HG03378 (cell line): Measurements from ENCODE around the gene ABCC8.

Experiments used
- ATAC-seq: cut with Tn5 transposase; IDR thresholded peaks from one replicate; pipeline ENCODE4 v1.9.1; 2021; ENCODE audit warnings: mild to moderate bottlenecking, moderate library complexity; ENCODE audit not compliant: unreplicated experiment

Gene ABCC8

GRCh38 chr11:17473071-17473744 is 3.4 kb downstream of the ABCC8 start:
- ATAC-seq, result no peak

GRCh38 chr11:17472467-17472866 is 4.2 kb downstream of the ABCC8 start:
- ATAC-seq, result no peak

- no peak for ATAC-seq
Measured at GRCh38 chr11:17471501-17471900, 5.1 kb downstream of the ABCC8 start.

- ATAC-seq, result no peak
Measured at GRCh38 chr11:17469998-17470397, 6.6 kb downstream of the ABCC8 start.

GRCh38 chr11:17468122-17468521 is 8.5 kb downstream of the ABCC8 start:
- ATAC-seq, result no peak

GRCh38 chr11:17463546-17464174 is 13.0 kb downstream of the ABCC8 start:
- ATAC-seq, result no peak

GRCh38 chr11:17462940-17463339 is 13.7 kb downstream of the ABCC8 start:
- ATAC-seq, result no peak

GRCh38 chr11:17460406-17460805 is 16.2 kb downstream of the ABCC8 start:
- no peak for ATAC-seq

GRCh38 chr11:17459236-17459896 is 17.3 kb downstream of the ABCC8 start:
- no peak for ATAC-seq

GRCh38 chr11:17458268-17458667 is 18.4 kb downstream of the ABCC8 start:
- ATAC-seq, result no peak

GRCh38 chr11:17457396-17458173 is 19.1 kb downstream of the ABCC8 start:
- no peak for ATAC-seq

GRCh38 chr11:17452668-17453067 is 24.0 kb downstream of the ABCC8 start:
- no peak for ATAC-seq

- ATAC-seq, result no peak
Measured at GRCh38 chr11:17449158-17449557, 27.5 kb downstream of the ABCC8 start.

GRCh38 chr11:17446482-17446881 is 30.2 kb downstream of the ABCC8 start:
- no peak for ATAC-seq

GRCh38 chr11:17445240-17445795 is 31.3 kb downstream of the ABCC8 start:
- no peak for ATAC-seq

- ATAC-seq, result no peak
Measured at GRCh38 chr11:17443926-17444690, 32.5 kb downstream of the ABCC8 start.

GRCh38 chr11:17443423-17443822 is 33.2 kb downstream of the ABCC8 start:
- no peak for ATAC-seq

GRCh38 chr11:17443000-17443399 is 33.6 kb downstream of the ABCC8 start:
- no peak for ATAC-seq

- no peak for ATAC-seq
Measured at GRCh38 chr11:17439316-17439782, 37.3 kb downstream of the ABCC8 start.

GRCh38 chr11:17437366-17437765 is 39.3 kb downstream of the ABCC8 start:
- no peak for ATAC-seq
